Stimulated activated CD8-positive, alpha-beta memory T cell treated with anti-CD3 and anti-CD28 coated beads, Interleukin-12 subunit alpha, Interleukin-12 subunit beta, amount 100 ng/mL, for 4 hours (primary cell): ENCODE measurements around the gene NMT1.

Experiments
- DNase-seq: peaks from one replicate; pipeline ENCODE4 v3.0.0-alpha.2; 2020; ENCODE audit warnings: low read depth

NMT1 gene

GRCh38 chr17:45150911-45151809 lies 90.0 kb downstream of the NMT1 start:
- DNase-seq: no peak

- no peak for DNase-seq
Observed at GRCh38 chr17:45155029-45155428, 93.9 kb downstream of the NMT1 start.

- no peak for DNase-seq
Observed at GRCh38 chr17:45155483-45155882, 94.4 kb downstream of the NMT1 start.

- DNase-seq: no peak
Observed at GRCh38 chr17:45156242-45156641, 95.1 kb downstream of the NMT1 start.
